ENCODE measurements around the gene PI4KA. TPM values are rescaled to one million over a fixed set of nuclear protein-coding genes. Genes with fewer than 3 reads are reported as not detected.

PI4KA gene
- total RNA-seq, 6 donors from 2014 or later, result 68.6 to 251 (median 89.5) TPM

DNA sequence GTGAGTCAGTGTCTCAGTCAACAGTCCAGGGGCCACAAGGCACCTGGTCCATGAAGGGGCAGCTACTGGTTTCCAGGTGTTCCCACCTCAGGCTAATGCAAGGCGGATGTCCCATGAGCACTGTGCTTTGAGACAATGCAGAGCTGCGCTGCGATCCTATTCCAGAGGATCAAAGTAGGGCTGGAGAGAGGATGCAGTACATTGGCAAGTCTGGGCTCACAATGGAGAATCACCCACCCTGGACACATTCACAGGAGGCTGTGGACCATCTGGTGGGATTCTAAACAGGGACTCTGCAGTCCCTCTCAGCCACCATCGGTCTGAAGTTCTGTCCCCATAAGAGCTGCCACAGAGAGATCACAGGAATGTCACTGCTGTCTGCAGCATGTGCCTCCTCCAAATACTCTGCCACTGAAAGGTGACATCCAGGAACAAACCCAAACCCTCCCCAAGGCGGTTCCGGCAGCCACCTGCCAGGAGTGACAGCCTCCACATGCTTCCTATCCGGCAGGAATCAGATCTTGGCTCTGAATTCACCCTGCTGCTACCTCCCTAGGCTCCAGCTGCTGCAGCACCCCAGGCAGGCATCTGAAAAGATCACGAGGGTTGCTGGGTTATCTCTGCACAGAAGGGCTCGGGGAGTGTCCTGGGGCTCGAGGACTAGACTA lies 130.0 kb downstream of the PI4KA start:
- no peak for ATAC-seq (ENCODE audit: low FRiP score in 2 of 2)
- WGBS, 2 donors, result 80 to 95% methylated on average over 1 to 8 of the region's 10 CpGs

DNA sequence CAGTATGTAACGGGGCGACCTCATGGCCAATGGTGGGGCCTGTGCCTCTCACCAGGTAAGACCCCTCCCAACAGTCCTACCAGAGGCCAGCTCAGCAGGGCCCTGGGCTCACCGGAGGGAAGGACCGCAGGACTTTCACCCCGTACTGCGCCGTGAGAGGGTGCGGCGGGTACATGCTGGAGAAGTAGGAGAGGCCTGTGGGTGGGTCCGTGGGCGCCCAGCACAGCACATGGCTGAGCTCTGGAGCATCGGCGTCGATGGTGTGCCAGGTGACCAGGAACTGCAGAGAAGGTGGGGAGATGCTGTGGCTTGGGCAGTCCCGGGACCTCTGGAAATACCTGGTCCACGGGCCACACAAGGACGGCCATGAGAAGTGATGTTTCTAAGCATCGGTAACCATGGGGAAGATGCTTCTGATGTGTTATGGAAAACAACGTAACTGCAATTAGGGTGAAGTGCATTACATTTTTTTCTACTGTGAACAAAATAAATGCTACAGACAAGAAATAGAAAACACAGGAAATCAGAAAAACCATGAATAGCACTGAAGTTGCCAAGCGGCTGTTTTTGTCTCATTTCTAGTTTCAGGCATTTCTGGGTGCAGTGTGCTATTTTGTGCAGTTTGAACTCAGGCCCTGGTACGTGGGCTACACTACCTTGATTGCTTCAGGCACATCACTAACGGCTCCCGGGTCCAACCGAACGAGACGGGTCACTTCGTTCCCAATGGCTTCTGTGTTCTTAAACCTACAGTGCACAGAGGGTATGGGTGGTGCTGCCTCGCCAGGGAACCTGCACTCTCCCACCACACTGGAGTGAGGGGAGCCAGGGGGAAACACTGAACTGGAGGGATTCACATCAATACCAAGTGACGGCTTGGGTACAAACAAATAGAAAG lies 131.2 kb downstream of the PI4KA start:
- TF ChIP-seq POLR2A (IDR thresholded peaks at IDR 0.05), result no peak
- TF ChIP-seq POLR2AphosphoS5 (IDR thresholded peaks at IDR 0.05), result no peak
- TF ChIP-seq, protein P1, sequence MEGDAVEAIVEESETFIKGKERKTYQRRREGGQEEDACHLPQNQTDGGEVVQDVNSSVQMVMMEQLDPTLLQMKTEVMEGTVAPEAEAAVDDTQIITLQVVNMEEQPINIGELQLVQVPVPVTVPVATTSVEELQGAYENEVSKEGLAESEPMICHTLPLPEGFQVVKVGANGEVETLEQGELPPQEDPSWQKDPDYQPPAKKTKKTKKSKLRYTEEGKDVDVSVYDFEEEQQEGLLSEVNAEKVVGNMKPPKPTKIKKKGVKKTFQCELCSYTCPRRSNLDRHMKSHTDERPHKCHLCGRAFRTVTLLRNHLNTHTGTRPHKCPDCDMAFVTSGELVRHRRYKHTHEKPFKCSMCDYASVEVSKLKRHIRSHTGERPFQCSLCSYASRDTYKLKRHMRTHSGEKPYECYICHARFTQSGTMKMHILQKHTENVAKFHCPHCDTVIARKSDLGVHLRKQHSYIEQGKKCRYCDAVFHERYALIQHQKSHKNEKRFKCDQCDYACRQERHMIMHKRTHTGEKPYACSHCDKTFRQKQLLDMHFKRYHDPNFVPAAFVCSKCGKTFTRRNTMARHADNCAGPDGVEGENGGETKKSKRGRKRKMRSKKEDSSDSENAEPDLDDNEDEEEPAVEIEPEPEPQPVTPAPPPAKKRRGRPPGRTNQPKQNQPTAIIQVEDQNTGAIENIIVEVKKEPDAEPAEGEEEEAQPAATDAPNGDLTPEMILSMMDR (IDR thresholded peaks at IDR 0.05), result no peak
- no peak for TF ChIP-seq EP300 (IDR thresholded peaks at IDR 0.05)
- DNase-seq (peak in 1 of 2 donors; percentile 61), ATAC-seq (ENCODE audit: low FRiP score in 2 of 2) (peak; percentile 29 to 57)
- Histone ChIP-seq H3K27me3 (no peaks in the 10 kb centered on the region), H3K9me3 (no peaks in the 10 kb centered on the region), H3K27ac (no peak overlapping the region), H3K36me3 (peaks cover 21 to 78% (median 56%) of the 10 kb centered on the region in 4 donors), H3K4me3 (no peak overlapping the region), H3K4me1 (no peaks in the 10 kb centered on the region)
- 91 to 92% methylated on average over 29 of the region's 29 CpGs for WGBS, 2 donors

More for the DNA sequence above, 130.0 kb downstream of the PI4KA start:
- Histone ChIP-seq H3K4me1 (no peaks in the 10 kb centered on the region), H3K4me3 (no peak overlapping the region), H3K27me3 (no peaks in the 10 kb centered on the region), H3K9me3 (no peaks in the 10 kb centered on the region), H3K36me3 (peaks cover 21 to 84% (median 59%) of the 10 kb centered on the region in 4 donors), H3K27ac (no peak overlapping the region)
- TF ChIP-seq POLR2A (IDR thresholded peaks at IDR 0.05), result no peak
- no peak for TF ChIP-seq EP300 (IDR thresholded peaks at IDR 0.05)
- DNase-seq, result no peak

DNA sequence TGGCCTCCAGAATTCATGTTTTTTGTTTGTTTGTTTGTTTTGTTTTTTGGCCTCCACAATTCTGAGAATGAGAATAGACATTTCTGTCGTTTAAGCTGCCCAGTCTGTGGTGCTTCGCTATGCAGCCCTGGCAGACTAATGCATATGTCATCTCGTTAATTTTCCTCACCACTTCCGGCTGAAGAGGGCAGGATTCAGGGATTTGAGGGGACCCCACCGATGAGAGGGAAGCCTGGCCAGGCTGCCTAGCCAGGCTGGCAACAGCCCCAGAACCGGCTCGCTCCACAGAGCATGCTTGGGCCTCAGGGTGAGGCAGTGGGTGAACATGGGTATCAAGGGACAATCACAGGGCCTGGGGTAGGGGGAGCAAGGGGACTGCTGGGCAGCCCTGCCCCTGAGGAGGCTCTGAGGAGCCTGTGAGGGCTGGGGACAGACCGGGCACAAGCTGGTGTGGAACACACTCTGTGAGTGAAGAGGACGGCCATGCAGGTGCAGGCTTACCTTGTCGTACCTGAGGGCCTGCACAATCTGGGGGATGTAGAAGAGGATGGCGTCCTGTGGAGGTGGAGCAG lies 132.5 kb downstream of the PI4KA start:
- WGBS, 2 donors, result 91 to 92% methylated on average over 5 to 11 of the region's 11 CpGs
- ATAC-seq (ENCODE audit: low FRiP score in 2 of 2), result no peak

DNA sequence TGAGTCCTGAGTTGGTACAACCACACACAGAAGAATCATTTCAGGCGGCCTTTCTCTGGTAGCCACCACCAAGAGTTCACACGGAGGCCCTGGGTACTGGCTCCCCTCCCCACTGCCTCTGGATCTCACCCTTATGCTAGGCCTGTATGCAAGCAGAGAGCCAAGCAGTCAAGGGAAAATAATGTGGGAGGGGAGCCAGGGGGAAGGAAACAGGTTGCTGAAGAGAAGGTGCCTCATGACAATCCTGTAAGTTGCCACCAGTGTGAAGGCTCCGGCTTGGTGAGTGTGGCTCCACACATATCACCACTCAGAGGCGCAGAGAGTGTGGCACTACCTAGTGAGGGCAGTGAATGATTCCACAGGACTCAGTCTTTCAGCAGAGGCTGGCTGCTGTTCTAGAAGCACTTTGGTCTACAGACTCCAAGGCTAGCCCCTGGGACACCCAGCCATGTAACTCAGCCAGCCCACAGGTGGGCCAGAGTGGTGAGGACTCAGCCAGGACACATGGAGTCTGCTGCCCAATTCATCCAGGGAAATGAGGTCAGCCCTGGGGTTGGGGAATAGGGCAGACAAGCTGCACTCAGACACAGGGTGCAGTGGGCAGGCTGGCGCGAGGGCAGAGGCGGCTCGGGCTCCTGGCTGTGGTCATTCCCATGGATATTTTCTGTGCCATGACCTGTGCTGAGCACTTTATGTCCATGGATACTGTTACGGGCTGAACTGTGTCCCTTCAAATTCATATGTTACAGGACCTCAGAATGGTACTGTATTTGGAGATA lies 133.7 kb downstream of the PI4KA start:
- no peak overlapping the region for H3K27ac ChIP-seq
- TF ChIP-seq, protein P1 (IDR thresholded peaks at IDR 0.05), result no peak
- TF ChIP-seq EP300 (IDR thresholded peaks at IDR 0.05) (no peak), POLR2A (IDR thresholded peaks at IDR 0.05) (no peak), POLR2AphosphoS5 (IDR thresholded peaks at IDR 0.05) (no peak)
- peaks cover 21 to 67% (median 50%) of the 10 kb centered on the region in 4 donors for H3K36me3 ChIP-seq
- H3K9me3 ChIP-seq, result no peaks in the 10 kb centered on the region
- no peak for ATAC-seq (ENCODE audit: low FRiP score in 2 of 2)
- H3K4me3 ChIP-seq, result no peak overlapping the region
- WGBS, 2 donors, result 81 to 98% methylated on average over 8 of the region's 9 CpGs
- H3K4me1 ChIP-seq, result no peaks in the 10 kb centered on the region
- no peak for DNase-seq
- no peaks in the 10 kb centered on the region for H3K27me3 ChIP-seq

More for the DNA sequence above, 132.5 kb downstream of the PI4KA start:
- Histone ChIP-seq H3K4me3 (no peak overlapping the region), H3K36me3 (peaks cover 21 to 74% (median 52%) of the 10 kb centered on the region in 4 donors), H3K4me1 (no peaks in the 10 kb centered on the region), H3K9me3 (no peaks in the 10 kb centered on the region), H3K27me3 (no peaks in the 10 kb centered on the region), H3K27ac (no peak overlapping the region)
- TF ChIP-seq, protein P1 (IDR thresholded peaks at IDR 0.05), result no peak
- TF ChIP-seq EP300 (IDR thresholded peaks at IDR 0.05), result no peak
- TF ChIP-seq POLR2A (IDR thresholded peaks at IDR 0.05), result no peak
- no peak for TF ChIP-seq POLR2AphosphoS5 (IDR thresholded peaks at IDR 0.05)
- DNase-seq, result peak in 1 of 2 donors; percentile 65

Data from upper lobe of left lung (tissue), 6 donors.